Neural progenitor cell (in vitro differentiated cells): ENCODE data around the gene FBXO4. TPM values are rescaled to one million over a fixed set of nuclear protein-coding genes. Genes with fewer than 3 reads are reported as not detected.
"Not testable (repeated sequence)": the region's sequence is repeated elsewhere in the genome, so short reads cannot be mapped to it uniquely, and the experiment has no call there.

Source experiments
- DNase-seq: peaks from one replicate; pipeline ENCODE4 v3.0.0-alpha.2; 2016; ENCODE audit warnings: low spot score
- H2AFZ ChIP-seq: fragments of 200-600 bp; sonication (generic); replicated peaks from 2 replicates; pipeline ENCODE4 v1.6.1; 2016; ENCODE audit warnings: antibody characterized with exemption
- H3F3A ChIP-seq: fragments of 200-600 bp; sonication (generic); 2 replicates; pipeline ENCODE4 v1.6.1; 2016; ENCODE audit warnings: antibody characterized with exemption, low read depth
- H3K27ac ChIP-seq: fragments of 200-600 bp; sonication (generic); 2 replicates; pipeline ENCODE4 v1.5.1; 2016; ENCODE audit warnings: mild to moderate bottlenecking
- H3K27me3 ChIP-seq: fragments of 200-600 bp; sonication (generic); 2 replicates; pipeline ENCODE4 v1.6.1; 2016; ENCODE audit warnings: mild to moderate bottlenecking, moderate library complexity
- H3K36me3 ChIP-seq: fragments of 200-600 bp; sonication (generic); 2 replicates; pipeline ENCODE4 v1.5.1; 2016
- H3K4me1 ChIP-seq: fragments of 200-600 bp; sonication (generic); 2 replicates; pipeline ENCODE4 v1.6.1; 2016; ENCODE audit warnings: mixed run types
- H3K4me2 ChIP-seq: fragments of 200-600 bp; sonication (generic); 2 replicates; pipeline ENCODE4 v1.6.1; 2016
- H3K4me3 ChIP-seq: fragments of 200-600 bp; sonication (generic); 2 replicates; pipeline ENCODE4 v1.5.1; 2016
- H3K79me2 ChIP-seq: fragments of 200-600 bp; sonication (generic); 2 replicates; pipeline ENCODE4 v1.6.1; 2016; ENCODE audit warnings: low read depth
- H3K9ac ChIP-seq: fragments of 200-600 bp; sonication (generic); 2 replicates; pipeline ENCODE4 v1.6.1; 2016
- H3K9me3 ChIP-seq: fragments of 200-600 bp; sonication (generic); 2 replicates; pipeline ENCODE4 v1.5.1; 2016; ENCODE audit warnings: low read depth
- H4K20me1 ChIP-seq: fragments of 200-600 bp; sonication (generic); 2 replicates; pipeline ENCODE4 v1.6.1; 2016; ENCODE audit warnings: low read depth
- H3K27ac Mint-ChIP-seq: 3 replicates; pipeline ENCODE4 v1.8.0; 2021; ENCODE audit warnings: mixed read lengths
- H3K27me3 Mint-ChIP-seq: 2 replicates; pipeline ENCODE4 v1.8.0; 2022; ENCODE audit warnings: low read depth, mild to moderate bottlenecking, inconsistent platforms, moderate library complexity, mixed read lengths; ENCODE audit not compliant: insufficient read depth
- H3K36me3 Mint-ChIP-seq: 3 replicates; pipeline ENCODE4 v1.8.0; 2021; ENCODE audit warnings: mixed read lengths
- H3K4me1 Mint-ChIP-seq: 3 replicates; pipeline ENCODE4 v1.8.0; 2021; ENCODE audit warnings: mixed read lengths
- H3K4me3 Mint-ChIP-seq: 3 replicates; pipeline ENCODE4 v1.8.0; 2021; ENCODE audit warnings: mild to moderate bottlenecking, moderate library complexity, mixed read lengths
- H3K9me3 Mint-ChIP-seq: 3 replicates; pipeline ENCODE4 v1.8.0; 2020; ENCODE audit warnings: mixed read lengths
- EZH2 ChIP-seq: fragments of 200-600 bp; sonication (generic); IDR thresholded peaks from 2 replicates; pipeline ENCODE4 v1.6.1; 2017; ENCODE audit warnings: antibody characterized with exemption, mild to moderate bottlenecking, moderate library complexity
- EZH2phosphoT487 ChIP-seq: fragments of 200-600 bp; sonication (generic); IDR thresholded peaks from 2 replicates; pipeline ENCODE4 v1.6.1; 2017; ENCODE audit warnings: antibody characterized with exemption
- small RNA-seq: library from RNA; depleted of rRNA; stranded (forward); fragments of <200 nt; gene quantifications from one replicate; pipeline ENCODE3, GENCODE V24; 2015
- total RNA-seq: library from RNA; depleted of rRNA; stranded (reverse); fragments of >200 nt; gene quantifications from 2 replicates; pipeline ENCODE4 v1.2.3, GENCODE V29; 2015; ENCODE audit warnings: low replicate concordance
- TF ChIP-seq, protein P1 (sequence below): fragments of 200-600 bp; sonication (generic); IDR thresholded peaks from 2 replicates; pipeline ENCODE4 v1.5.1; 2017; ENCODE audit warnings: antibody characterized with exemption, mild to moderate bottlenecking

Gene FBXO4
- total RNA-seq, 1 donor from 2014 or later, result 15.5 TPM

DNA sequence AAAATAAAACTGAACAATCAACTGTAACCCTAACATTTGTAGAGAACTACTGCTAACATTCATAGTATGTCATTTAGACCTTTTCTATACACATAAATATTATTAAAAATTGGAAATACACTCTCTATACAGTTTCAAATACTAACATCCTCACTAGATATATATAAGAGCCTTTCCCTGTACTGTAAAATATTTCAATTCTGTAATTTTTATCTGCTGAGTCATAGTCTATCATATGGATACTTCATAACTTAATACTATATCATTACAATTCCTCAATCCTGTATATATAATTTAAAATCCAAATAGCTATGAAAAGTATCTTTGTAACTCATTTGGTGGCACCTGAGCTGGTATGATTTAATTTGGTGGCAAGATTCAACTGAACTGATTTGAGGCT, 55.8 kb downstream of the FBXO4 start:
- Histone ChIP-seq H3K27ac (no peak overlapping the region), H3K27me3 (no peaks in the 10 kb centered on the region), H3K4me2 (no peak overlapping the region), H3K79me2 (no peaks in the 10 kb centered on the region), H3K4me3 (no peak overlapping the region), H4K20me1 (no peaks in the 10 kb centered on the region), H3K9me3 (no peaks in the 10 kb centered on the region), H3K4me1 (no peaks in the 10 kb centered on the region), H3K36me3 (no peaks in the 10 kb centered on the region), H2AFZ (no peak overlapping the region), H3K9ac (no peak overlapping the region), H3F3A (no peaks in the 10 kb centered on the region)
- H3K36me3 Mint-ChIP-seq, result no peaks in the 10 kb centered on the region
- DNase-seq, result no peak
- H3K9me3 Mint-ChIP-seq, result no peaks in the 10 kb centered on the region
- H3K4me3 Mint-ChIP-seq, result no peak overlapping the region
- no peak overlapping the region for H3K27ac Mint-ChIP-seq
- TF ChIP-seq EZH2phosphoT487, result no peak
- no peak for TF ChIP-seq EZH2
- no peaks in the 10 kb centered on the region for H3K27me3 Mint-ChIP-seq
- no peaks in the 10 kb centered on the region for H3K4me1 Mint-ChIP-seq

DNA sequence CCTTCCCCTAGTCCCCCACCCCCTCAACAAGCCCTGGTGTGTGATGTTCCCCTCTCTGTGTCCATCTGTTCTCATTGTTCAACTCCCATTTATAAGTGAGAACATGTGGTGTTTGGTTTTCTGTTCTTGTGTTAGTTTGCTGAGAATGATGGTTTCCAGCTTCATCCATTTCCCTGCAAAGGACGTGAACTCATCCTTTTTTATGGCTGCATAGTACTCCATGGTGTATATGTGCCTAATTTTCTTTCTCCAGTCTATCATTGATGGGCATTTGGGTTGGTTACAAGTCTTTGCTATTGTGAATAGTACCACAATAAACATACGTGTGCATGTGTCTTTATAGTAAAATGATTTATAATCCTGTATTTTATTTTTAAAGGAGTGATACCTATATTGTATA, 57.8 kb downstream of the FBXO4 start:
- H3K27ac Mint-ChIP-seq, H3K27me3 Mint-ChIP-seq, H3K4me2 ChIP-seq: not testable (repeated sequence)

DNA sequence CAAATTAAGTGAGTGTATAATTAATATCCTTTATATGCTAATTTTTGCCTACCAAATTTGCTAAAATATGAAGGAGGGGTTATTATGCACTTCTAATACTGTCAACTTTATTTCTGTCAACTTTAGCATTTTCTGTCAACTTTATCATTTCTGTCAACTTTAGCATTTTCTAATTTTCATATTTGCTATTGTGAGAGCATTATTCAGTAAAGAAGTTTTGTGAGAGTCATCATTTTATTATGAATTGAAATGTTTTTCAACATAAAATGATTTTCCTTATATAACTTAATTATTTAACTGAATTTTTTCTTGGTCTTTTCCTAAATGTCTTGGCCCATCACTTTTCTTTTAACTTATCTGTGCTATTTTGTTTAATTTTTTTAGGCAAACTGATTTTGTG, 58.2 kb downstream of the FBXO4 start:
- H3F3A ChIP-seq, result no peaks in the 10 kb centered on the region
- Mint-ChIP-seq H3K27me3 (no peaks in the 10 kb centered on the region), H3K27ac (no peak overlapping the region), H3K4me1 (no peaks in the 10 kb centered on the region), H3K9me3 (no peaks in the 10 kb centered on the region), H3K36me3 (no peaks in the 10 kb centered on the region), H3K4me3 (no peak overlapping the region)
- H3K9ac ChIP-seq, result no peak overlapping the region
- no peaks in the 10 kb centered on the region for H4K20me1 ChIP-seq
- no peaks in the 10 kb centered on the region for H3K36me3 ChIP-seq
- no peaks in the 10 kb centered on the region for H3K27me3 ChIP-seq
- no peaks in the 10 kb centered on the region for H3K4me1 ChIP-seq
- H2AFZ ChIP-seq, result no peak overlapping the region
- no peak overlapping the region for H3K4me2 ChIP-seq
- no peak for DNase-seq
- H3K4me3 ChIP-seq, result no peak overlapping the region
- H3K9me3 ChIP-seq, result no peaks in the 10 kb centered on the region
- no peaks in the 10 kb centered on the region for H3K79me2 ChIP-seq
- TF ChIP-seq EZH2phosphoT487, result no peak
- TF ChIP-seq, protein P1, sequence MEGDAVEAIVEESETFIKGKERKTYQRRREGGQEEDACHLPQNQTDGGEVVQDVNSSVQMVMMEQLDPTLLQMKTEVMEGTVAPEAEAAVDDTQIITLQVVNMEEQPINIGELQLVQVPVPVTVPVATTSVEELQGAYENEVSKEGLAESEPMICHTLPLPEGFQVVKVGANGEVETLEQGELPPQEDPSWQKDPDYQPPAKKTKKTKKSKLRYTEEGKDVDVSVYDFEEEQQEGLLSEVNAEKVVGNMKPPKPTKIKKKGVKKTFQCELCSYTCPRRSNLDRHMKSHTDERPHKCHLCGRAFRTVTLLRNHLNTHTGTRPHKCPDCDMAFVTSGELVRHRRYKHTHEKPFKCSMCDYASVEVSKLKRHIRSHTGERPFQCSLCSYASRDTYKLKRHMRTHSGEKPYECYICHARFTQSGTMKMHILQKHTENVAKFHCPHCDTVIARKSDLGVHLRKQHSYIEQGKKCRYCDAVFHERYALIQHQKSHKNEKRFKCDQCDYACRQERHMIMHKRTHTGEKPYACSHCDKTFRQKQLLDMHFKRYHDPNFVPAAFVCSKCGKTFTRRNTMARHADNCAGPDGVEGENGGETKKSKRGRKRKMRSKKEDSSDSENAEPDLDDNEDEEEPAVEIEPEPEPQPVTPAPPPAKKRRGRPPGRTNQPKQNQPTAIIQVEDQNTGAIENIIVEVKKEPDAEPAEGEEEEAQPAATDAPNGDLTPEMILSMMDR, result no peak
- no peak for TF ChIP-seq EZH2
- no peak overlapping the region for H3K27ac ChIP-seq

More for the DNA sequence above, 57.8 kb downstream of the FBXO4 start:
- not testable (repeated sequence) for H3K9me3 Mint-ChIP-seq, H3K9ac ChIP-seq, H4K20me1 ChIP-seq, H3K4me3 Mint-ChIP-seq, H3F3A ChIP-seq, H3K4me1 ChIP-seq, H3K36me3 Mint-ChIP-seq, H3K79me2 ChIP-seq, H3K9me3 ChIP-seq, H3K27ac ChIP-seq, H3K4me1 Mint-ChIP-seq, H3K27me3 ChIP-seq, H2AFZ ChIP-seq, H3K36me3 ChIP-seq, DNase-seq, H3K4me3 ChIP-seq

DNA sequence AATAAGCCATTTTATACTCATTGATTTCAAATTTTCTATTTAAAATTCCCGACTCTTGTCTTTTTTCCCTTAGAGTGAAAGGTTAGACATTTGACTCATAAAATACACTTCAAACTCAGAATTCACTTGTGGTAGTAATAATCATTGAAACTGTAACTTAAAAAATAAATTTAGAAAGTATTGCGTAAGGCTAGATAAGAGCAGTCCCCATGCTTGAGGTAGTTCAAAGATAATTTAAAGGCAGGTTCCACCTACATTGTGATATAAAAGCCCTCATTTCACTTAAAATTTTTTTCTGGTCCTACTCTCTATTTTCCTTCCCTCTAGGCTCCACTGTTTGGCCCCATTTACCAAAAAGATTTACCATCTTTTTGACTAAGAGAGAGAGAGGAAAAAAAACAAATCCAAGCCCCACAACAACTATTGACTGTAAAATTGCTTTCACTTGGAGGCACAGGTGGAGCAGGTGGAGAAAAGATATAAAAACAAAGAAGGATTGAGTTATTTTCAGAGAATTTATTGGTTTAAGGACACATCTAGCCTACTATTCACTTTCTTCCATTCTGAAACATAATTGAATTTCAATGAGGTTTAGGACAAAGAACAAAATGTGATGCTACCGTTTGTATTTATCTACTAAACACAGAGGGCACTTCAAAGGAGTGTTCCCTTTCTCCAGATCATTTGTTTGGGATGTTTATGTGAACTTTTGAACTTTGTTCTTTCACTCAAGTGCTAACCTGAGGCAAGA, 61.0 kb downstream of the FBXO4 start:
- no peaks in the 10 kb centered on the region for H3K4me1 Mint-ChIP-seq

More for the DNA sequence above, 61.0 kb downstream of the FBXO4 start:
- Histone ChIP-seq H3K79me2 (no peaks in the 10 kb centered on the region), H3K27me3 (no peaks in the 10 kb centered on the region), H3K36me3 (no peaks in the 10 kb centered on the region), H3K27ac (no peak overlapping the region), H3K4me1 (no peaks in the 10 kb centered on the region), H3K9me3 (no peaks in the 10 kb centered on the region), H3K4me3 (no peak overlapping the region), H2AFZ (no peak overlapping the region), H3K9ac (no peak overlapping the region), H3F3A (no peaks in the 10 kb centered on the region), H3K4me2 (no peak overlapping the region), H4K20me1 (no peaks in the 10 kb centered on the region)
- Mint-ChIP-seq H3K27ac (no peak overlapping the region), H3K9me3 (no peaks in the 10 kb centered on the region), H3K27me3 (no peaks in the 10 kb centered on the region), H3K36me3 (no peaks in the 10 kb centered on the region), H3K4me3 (no peak overlapping the region)
- TF ChIP-seq, protein P1, result no peak
- TF ChIP-seq EZH2phosphoT487 (no peak), EZH2 (no peak)
- DNase-seq, result no peak

Small RNA genes lying within 50 kb of the gene (small RNA-seq; reads per million reads assigned to genes)
- not detected for gene RF00019

Other genes starting within 250 kb of the FBXO4 start
- 32.0 and 39.9 TPM in 2 replicates for gene OXCT1, start 54.9 kb upstream of the FBXO4 start, total RNA-seq
- 25.4 and 32.7 TPM in 2 replicates for gene RIMOC1, start 20.9 kb upstream of the FBXO4 start, total RNA-seq